A673 (cell line): ENCODE measurements around the gene MATR3. TPM values are rescaled to one million over a fixed set of nuclear protein-coding genes. Genes with fewer than 3 reads are reported as not detected.

Source experiments
- Bru-seq: library from RNA; stranded (reverse); fragments of 400-500 nt; gene quantifications from one replicate; lab custom pipeline; 2021; lab: Mats Ljungman, UMichigan
- BruChase-seq, 2 experiments: library from RNA; stranded (reverse); fragments of 400-500 nt; gene quantifications; one replicate each; lab custom pipeline; 2021; lab: Mats Ljungman, UMichigan
- BruUV-seq: library from RNA; stranded (reverse); fragments of 400-500 nt; replicated peaks from 2 replicates; lab custom pipeline; 2021; lab: Mats Ljungman, UMichigan
- CTCF ChIA-PET: fragments of 300-600 bp; sonication (Branson Sonifier 250); formaldehyde crosslinking; loops from one replicate; lab custom pipeline; 2022; ENCODE audit warnings: antibody characterized with exemption; lab: Charles Lee
- POLR2A ChIA-PET: fragments of 300-600 bp; sonication (Branson Sonifier 250); formaldehyde crosslinking; loops from one replicate; lab custom pipeline; 2022; ENCODE audit warnings: antibody characterized with exemption; ENCODE audit not compliant: low non-redundant PET; lab: Charles Lee
- DNase-seq: peaks from one replicate; pipeline ENCODE4 v3.0.0-alpha.2; 2015; ENCODE audit warnings: low spot score
- H3K27ac ChIP-seq: fragments of 200-600 bp; sonication (generic); 2 replicates; pipeline ENCODE4 v1.5.1; 2016; ENCODE audit warnings: mixed run types, low read depth, mild to moderate bottlenecking, mixed read lengths, antibody characterized with exemption, low read length; ENCODE audit not compliant: poor library complexity, severe bottlenecking
- H3K27me3 ChIP-seq: fragments of 200-600 bp; sonication (generic); replicated peaks from 2 replicates; pipeline ENCODE4 v1.6.1; 2017; ENCODE audit warnings: mixed run types, low read depth, mild to moderate bottlenecking, mixed read lengths, antibody characterized with exemption, low read length; ENCODE audit not compliant: insufficient read depth, poor library complexity
- H3K36me3 ChIP-seq: fragments of 200-600 bp; sonication (generic); 2 replicates; pipeline ENCODE4 v1.6.1; 2016; ENCODE audit warnings: mixed run types, mild to moderate bottlenecking, mixed read lengths, antibody characterized with exemption, low read length; ENCODE audit not compliant: insufficient read depth, poor library complexity, severe bottlenecking
- H3K4me1 ChIP-seq: fragments of 200-600 bp; sonication (generic); 2 replicates; pipeline ENCODE4 v1.6.1; 2017; ENCODE audit warnings: mixed run types, mild to moderate bottlenecking, mixed read lengths, antibody characterized with exemption, low read length; ENCODE audit not compliant: insufficient read depth, poor library complexity, severe bottlenecking
- H3K4me3 ChIP-seq: fragments of 200-600 bp; sonication (generic); 2 replicates; pipeline ENCODE4 v1.5.1; 2016; ENCODE audit warnings: low read depth, mixed run types, mild to moderate bottlenecking, mixed read lengths, low read length; ENCODE audit not compliant: poor library complexity, severe bottlenecking
- H3K9me3 ChIP-seq: fragments of 200-600 bp; sonication (generic); 2 replicates; pipeline ENCODE4 v1.6.1; 2016; ENCODE audit warnings: mixed run types, low read depth, mild to moderate bottlenecking, mixed read lengths, antibody characterized with exemption, low read length; ENCODE audit not compliant: poor library complexity, severe bottlenecking
- EZH2 ChIP-seq: fragments of 200-600 bp; sonication (generic); IDR thresholded peaks from 2 replicates; pipeline ENCODE4 v1.6.1; 2017; ENCODE audit warnings: borderline replicate concordance, low read depth, mild to moderate bottlenecking, mixed read lengths, antibody characterized with exemption, low read length; ENCODE audit not compliant: poor library complexity, severe bottlenecking
- intact Hi-C: fragments of 100-400 bp; cut with micrococcal nuclease; formaldehyde crosslinking; loops from one replicate; pipeline ENCODE4 v1.10.0; 2022; ENCODE audit not compliant: unreplicated experiment
- long read RNA-seq: library from polyadenylated mRNA; stranded (forward); transcript quantifications from one replicate; pipeline ENCODE4 v2.0.0, GENCODE V29; 2022
- total RNA-seq: library from RNA; stranded (reverse); gene quantifications from 2 replicates; pipeline ENCODE4 v1.2.3, GENCODE V29; 2021
- TF ChIP-seq, protein P1 (sequence below): fragments of 300-800, 200-600 bp; sonication (generic); conservative IDR thresholded peaks from 2 replicates; pipeline ENCODE4 v1.5.1; 2017; ENCODE audit warnings: low read depth, mild to moderate bottlenecking, antibody characterized with exemption, low read length, moderate library complexity, mixed read lengths

MATR3 gene, protein sequence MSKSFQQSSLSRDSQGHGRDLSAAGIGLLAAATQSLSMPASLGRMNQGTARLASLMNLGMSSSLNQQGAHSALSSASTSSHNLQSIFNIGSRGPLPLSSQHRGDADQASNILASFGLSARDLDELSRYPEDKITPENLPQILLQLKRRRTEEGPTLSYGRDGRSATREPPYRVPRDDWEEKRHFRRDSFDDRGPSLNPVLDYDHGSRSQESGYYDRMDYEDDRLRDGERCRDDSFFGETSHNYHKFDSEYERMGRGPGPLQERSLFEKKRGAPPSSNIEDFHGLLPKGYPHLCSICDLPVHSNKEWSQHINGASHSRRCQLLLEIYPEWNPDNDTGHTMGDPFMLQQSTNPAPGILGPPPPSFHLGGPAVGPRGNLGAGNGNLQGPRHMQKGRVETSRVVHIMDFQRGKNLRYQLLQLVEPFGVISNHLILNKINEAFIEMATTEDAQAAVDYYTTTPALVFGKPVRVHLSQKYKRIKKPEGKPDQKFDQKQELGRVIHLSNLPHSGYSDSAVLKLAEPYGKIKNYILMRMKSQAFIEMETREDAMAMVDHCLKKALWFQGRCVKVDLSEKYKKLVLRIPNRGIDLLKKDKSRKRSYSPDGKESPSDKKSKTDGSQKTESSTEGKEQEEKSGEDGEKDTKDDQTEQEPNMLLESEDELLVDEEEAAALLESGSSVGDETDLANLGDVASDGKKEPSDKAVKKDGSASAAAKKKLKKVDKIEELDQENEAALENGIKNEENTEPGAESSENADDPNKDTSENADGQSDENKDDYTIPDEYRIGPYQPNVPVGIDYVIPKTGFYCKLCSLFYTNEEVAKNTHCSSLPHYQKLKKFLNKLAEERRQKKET
- total RNA-seq (286 and 299 TPM in 2 replicates), Bru-seq, nascent RNA (percentile 96 among the genes with signal in this experiment), BruChase-seq, experiment 1, labeled RNA remaining after a 2-hour chase (percentile 98 among the genes with signal in this experiment), BruChase-seq, experiment 2, labeled RNA remaining after a 6-hour chase (percentile 98 among the genes with signal in this experiment)
- long read RNA-seq, full-length matches to known transcripts, result 448 of 676 reads
- long read RNA-seq, partial matches to known transcripts, result 76 of 676 reads
- long read RNA-seq, other reads (novel, unspliced or antisense), result 152 of 676 reads

DNA sequence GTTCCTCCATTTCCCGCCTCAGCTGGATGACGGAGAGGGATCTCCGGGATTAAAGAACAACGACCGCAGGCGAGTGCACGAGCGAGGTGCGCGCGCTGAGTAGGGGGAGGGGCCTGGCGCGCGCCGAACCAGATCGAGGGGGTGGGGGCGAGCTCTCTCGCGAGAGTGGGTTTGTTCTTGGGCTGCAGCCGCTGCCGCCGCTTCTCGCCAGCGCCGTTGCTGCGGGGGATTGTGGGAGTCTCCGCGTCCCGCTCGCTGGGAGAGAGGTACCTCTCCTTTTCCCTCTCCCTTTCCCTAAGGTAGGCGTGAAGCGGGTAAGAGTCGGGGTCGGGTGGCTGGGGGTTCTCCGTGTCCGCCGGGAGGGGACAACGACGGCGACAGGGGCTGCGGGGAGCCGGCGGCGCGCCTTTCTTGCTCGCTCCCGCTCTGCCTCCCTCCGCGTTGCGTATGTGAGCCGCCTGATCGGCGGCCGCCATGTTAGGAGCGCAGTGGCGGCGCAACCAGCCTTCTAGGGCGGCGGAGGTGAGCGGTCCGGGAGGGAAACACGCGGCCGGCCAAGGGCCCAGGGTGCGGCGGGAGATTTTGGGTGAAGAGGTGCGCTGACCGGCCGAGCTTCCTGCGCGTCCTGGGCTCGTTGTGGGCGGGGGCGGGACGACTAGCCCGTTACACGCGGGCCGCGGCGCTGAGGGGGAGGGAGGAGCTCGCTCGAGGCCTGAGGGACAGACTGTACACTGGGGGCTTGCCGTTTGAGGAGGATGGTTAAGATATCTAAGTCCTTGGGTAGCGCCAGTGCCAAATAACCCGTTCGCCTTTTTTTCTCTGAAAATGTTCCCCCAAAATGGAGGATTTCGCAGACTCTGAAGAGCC is at the start of gene MATR3:
Gene MATR3 (plus strand): TSS at position 234 of the 867 bp plus-strand sequence. CDS start 13,676 bp downstream, outside the sequence.
- H3K9me3 ChIP-seq, result no peaks in the 10 kb centered on the region
- no peak for TF ChIP-seq EZH2
- TF ChIP-seq, protein P1, sequence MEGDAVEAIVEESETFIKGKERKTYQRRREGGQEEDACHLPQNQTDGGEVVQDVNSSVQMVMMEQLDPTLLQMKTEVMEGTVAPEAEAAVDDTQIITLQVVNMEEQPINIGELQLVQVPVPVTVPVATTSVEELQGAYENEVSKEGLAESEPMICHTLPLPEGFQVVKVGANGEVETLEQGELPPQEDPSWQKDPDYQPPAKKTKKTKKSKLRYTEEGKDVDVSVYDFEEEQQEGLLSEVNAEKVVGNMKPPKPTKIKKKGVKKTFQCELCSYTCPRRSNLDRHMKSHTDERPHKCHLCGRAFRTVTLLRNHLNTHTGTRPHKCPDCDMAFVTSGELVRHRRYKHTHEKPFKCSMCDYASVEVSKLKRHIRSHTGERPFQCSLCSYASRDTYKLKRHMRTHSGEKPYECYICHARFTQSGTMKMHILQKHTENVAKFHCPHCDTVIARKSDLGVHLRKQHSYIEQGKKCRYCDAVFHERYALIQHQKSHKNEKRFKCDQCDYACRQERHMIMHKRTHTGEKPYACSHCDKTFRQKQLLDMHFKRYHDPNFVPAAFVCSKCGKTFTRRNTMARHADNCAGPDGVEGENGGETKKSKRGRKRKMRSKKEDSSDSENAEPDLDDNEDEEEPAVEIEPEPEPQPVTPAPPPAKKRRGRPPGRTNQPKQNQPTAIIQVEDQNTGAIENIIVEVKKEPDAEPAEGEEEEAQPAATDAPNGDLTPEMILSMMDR, result no peak
- H3K36me3 ChIP-seq, result no peaks in the 10 kb centered on the region
- POLR2A ChIA-PET, result interaction anchor here (0.5 to 0.9 kb wide), 9 partner anchors 9 to 846 kb away, joined by 3 to 27 read pairs (median 5); no protein-coding TSS in a partner anchor
- CTCF ChIA-PET, result interaction anchor here (0.5 to 0.6 kb wide), 2 partner anchors 21 to 64 kb away, joined by 4 to 9 read pairs; no protein-coding TSS in a partner anchor
- H3K27ac ChIP-seq, result peak within 1 kb of the TSS; percentile 99
- H3K27me3 ChIP-seq, result no peaks in the 10 kb centered on the region
- H3K4me1 ChIP-seq, result peaks cover 27% of the 10 kb centered on the region
- H3K4me3 ChIP-seq, result peak within 1 kb of the TSS; percentile 76
- TSS peak; percentile 37 for BruUV-seq
- intact Hi-C loops, result no loop called here
- peak; percentile 98 for DNase-seq

DNA sequence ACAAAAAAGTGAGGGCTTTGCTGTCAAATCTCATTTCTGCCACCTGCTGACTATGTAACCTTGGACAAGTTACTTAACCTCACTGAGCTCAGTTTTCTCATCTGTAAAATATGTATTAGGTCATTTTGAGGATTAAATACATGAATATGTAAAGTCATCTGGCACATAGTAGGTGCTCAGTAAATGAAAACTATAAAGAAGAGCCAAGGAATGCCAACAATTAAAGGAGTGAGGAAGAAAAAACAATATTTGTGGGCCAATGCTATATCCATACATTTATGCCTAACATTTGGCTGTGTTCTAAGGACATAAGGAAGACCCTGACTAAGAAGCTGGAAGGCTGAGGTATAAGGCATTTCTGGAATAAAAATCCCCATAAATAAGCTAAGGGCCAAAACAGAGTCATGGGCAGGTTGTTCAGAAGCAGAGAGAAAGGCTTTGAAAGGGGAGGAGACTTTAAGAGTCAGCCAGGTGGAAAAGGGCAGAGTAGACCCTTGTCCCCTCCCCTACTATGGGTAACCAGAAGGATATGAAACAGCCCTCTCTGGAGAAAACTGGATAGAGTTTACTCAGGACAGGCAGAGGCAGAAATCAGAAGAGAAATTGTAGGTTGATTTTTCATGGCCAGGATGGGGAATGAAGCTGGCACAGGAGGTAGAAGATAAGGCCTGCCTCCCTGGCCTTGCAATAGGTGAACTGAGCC is 47.8 kb upstream of the MATR3 start:
- BruUV-seq, result TSS peak; percentile 86
- peaks cover 19% of the 10 kb centered on the region for H3K4me1 ChIP-seq
- intact Hi-C loops, result no loop called here
- peaks cover 3% of the 10 kb centered on the region for H3K9me3 ChIP-seq
- no peaks in the 10 kb centered on the region for H3K27me3 ChIP-seq
- no peak for DNase-seq
- ChIA-PET POLR2A (interaction anchor here (0.6 kb wide), 1 partner anchor 175 kb away, joined by 10 read pairs; no protein-coding TSS in a partner anchor), CTCF (no interaction called here)
- H3K27ac ChIP-seq, result peak overlapping the region; percentile 15
- TF ChIP-seq EZH2, result no peak
- TF ChIP-seq, protein P1, result no peak
- no peak overlapping the region for H3K4me3 ChIP-seq
- no peaks in the 10 kb centered on the region for H3K36me3 ChIP-seq
